SK-N-SH treated with all-trans-retinoic acid at 6 μM for 48 hours (cell line): ENCODE measurements around the gene TRAPPC2L.

Experiments
- ATAC-seq: fragments of 200-7000 bp; cut with Tn5 transposase; 3 replicates; pipeline ENCODE4 v1.9.1; 2020; ENCODE audit warnings: mild to moderate bottlenecking, moderate library complexity
- ARNTL ChIP-seq: fragments of 450-650 bp; formaldehyde crosslinking; IDR thresholded peaks from 2 replicates; pipeline ENCODE4 v1.5.0; 2020; ENCODE audit warnings: low read depth, mild to moderate bottlenecking, moderate library complexity, borderline replicate concordance
- BACH2 ChIP-seq: fragments of 250-450 bp; sonication (Bioruptor Pico); IDR thresholded peaks from 2 replicates; pipeline ENCODE4 v1.9.0; 2021; ENCODE audit warnings: mild to moderate bottlenecking, borderline replicate concordance
- CSDC2 ChIP-seq: fragments of 250-450 bp; sonication (Bioruptor Pico); IDR thresholded peaks from 2 replicates; pipeline ENCODE4 v1.5.0; 2020; ENCODE audit warnings: mild to moderate bottlenecking, moderate library complexity
- ESRRG ChIP-seq: fragments of 250-450 bp; sonication (Bioruptor Pico); IDR thresholded peaks from 2 replicates; pipeline ENCODE4 v1.6.1; 2021; ENCODE audit warnings: mild to moderate bottlenecking
- GLIS3 ChIP-seq: fragments of 250-450 bp; sonication (Bioruptor Pico); IDR thresholded peaks from 2 replicates; pipeline ENCODE4 v1.5.0; 2020; ENCODE audit warnings: mild to moderate bottlenecking, moderate library complexity
- ISL1 ChIP-seq: fragments of 250-450 bp; sonication (Bioruptor Pico); IDR thresholded peaks from 2 replicates; pipeline ENCODE4 v2.1.2; 2022; ENCODE audit warnings: mild to moderate bottlenecking, moderate library complexity
- OSR1 ChIP-seq: fragments of 250-450 bp; sonication (Bioruptor Pico); IDR thresholded peaks from 2 replicates; pipeline ENCODE4 v1.8.0; 2022; ENCODE audit warnings: moderate library complexity, mild to moderate bottlenecking, inconsistent platforms
- PPARA ChIP-seq: fragments of 250-450 bp; sonication (Bioruptor Pico); IDR thresholded peaks from 2 replicates; pipeline ENCODE4 v1.5.0; 2020; ENCODE audit warnings: mild to moderate bottlenecking, borderline replicate concordance
- RARB ChIP-seq: fragments of 250-450 bp; sonication (Bioruptor Pico); IDR thresholded peaks from 2 replicates; pipeline ENCODE4 v1.8.0; 2021; ENCODE audit warnings: mild to moderate bottlenecking, moderate library complexity
- SNAI2 ChIP-seq: fragments of 250-450 bp; sonication (Bioruptor Pico); IDR thresholded peaks from 2 replicates; pipeline ENCODE4 v1.5.0; 2020; ENCODE audit warnings: mild to moderate bottlenecking, moderate library complexity
- TCF4 ChIP-seq: fragments of 250-450 bp; sonication (Bioruptor Pico); IDR thresholded peaks from 2 replicates; pipeline ENCODE4 v1.8.0; 2021; ENCODE audit warnings: mild to moderate bottlenecking, moderate library complexity, borderline replicate concordance
- TOX ChIP-seq: fragments of 250-450 bp; sonication (Bioruptor Pico); IDR thresholded peaks from 2 replicates; pipeline ENCODE4 v1.8.0; 2021; ENCODE audit warnings: mild to moderate bottlenecking, moderate library complexity, borderline replicate concordance
- ZC3H10 ChIP-seq: fragments of 250-450 bp; sonication (Bioruptor Pico); IDR thresholded peaks from 2 replicates; pipeline ENCODE4 v1.5.1; 2021; ENCODE audit warnings: mild to moderate bottlenecking, moderate library complexity
- ZFP3 ChIP-seq: fragments of 250-450 bp; sonication (Bioruptor Pico); IDR thresholded peaks from 2 replicates; pipeline ENCODE4 v1.5.0; 2020; ENCODE audit warnings: mild to moderate bottlenecking, moderate library complexity
- ZFP30 ChIP-seq: fragments of 450-650 bp; formaldehyde crosslinking; IDR thresholded peaks from 2 replicates; pipeline ENCODE4 v1.5.0; 2022; ENCODE audit warnings: mild to moderate bottlenecking, moderate library complexity
- ZNF70 ChIP-seq: fragments of 450-650 bp; formaldehyde crosslinking; IDR thresholded peaks from 2 replicates; pipeline ENCODE4 v1.5.0; 2020; ENCODE audit warnings: mild to moderate bottlenecking, moderate library complexity
- ZNF8 ChIP-seq: fragments of 450-650 bp; formaldehyde crosslinking; IDR thresholded peaks from 2 replicates; pipeline ENCODE4 v1.5.0; 2020; ENCODE audit warnings: mild to moderate bottlenecking, moderate library complexity
- TF ChIP-seq, protein P1 (sequence below): fragments of 250-450 bp; sonication (Bioruptor Pico); IDR thresholded peaks from 2 replicates; pipeline ENCODE4 v1.5.1; 2020; ENCODE audit warnings: low read depth, mild to moderate bottlenecking, moderate library complexity
- TF ChIP-seq, protein P2 (sequence below): fragments of 250-450 bp; sonication (Bioruptor Pico); IDR thresholded peaks from 2 replicates; pipeline ENCODE4 v1.8.0; 2021; ENCODE audit warnings: low read depth, mild to moderate bottlenecking, moderate library complexity, borderline replicate concordance
- TF ChIP-seq, protein P3 (sequence below): fragments of 250-450 bp; sonication (Bioruptor Pico); IDR thresholded peaks from 2 replicates; pipeline ENCODE4 v1.5.0; 2020; ENCODE audit warnings: mild to moderate bottlenecking, moderate library complexity
- TF ChIP-seq, protein P4 (sequence below): fragments of 250-450 bp; sonication (Bioruptor Pico); IDR thresholded peaks from 2 replicates; pipeline ENCODE4 v1.8.0; 2020; ENCODE audit warnings: mild to moderate bottlenecking, moderate library complexity, borderline replicate concordance

The TRAPPC2L gene

DNA sequence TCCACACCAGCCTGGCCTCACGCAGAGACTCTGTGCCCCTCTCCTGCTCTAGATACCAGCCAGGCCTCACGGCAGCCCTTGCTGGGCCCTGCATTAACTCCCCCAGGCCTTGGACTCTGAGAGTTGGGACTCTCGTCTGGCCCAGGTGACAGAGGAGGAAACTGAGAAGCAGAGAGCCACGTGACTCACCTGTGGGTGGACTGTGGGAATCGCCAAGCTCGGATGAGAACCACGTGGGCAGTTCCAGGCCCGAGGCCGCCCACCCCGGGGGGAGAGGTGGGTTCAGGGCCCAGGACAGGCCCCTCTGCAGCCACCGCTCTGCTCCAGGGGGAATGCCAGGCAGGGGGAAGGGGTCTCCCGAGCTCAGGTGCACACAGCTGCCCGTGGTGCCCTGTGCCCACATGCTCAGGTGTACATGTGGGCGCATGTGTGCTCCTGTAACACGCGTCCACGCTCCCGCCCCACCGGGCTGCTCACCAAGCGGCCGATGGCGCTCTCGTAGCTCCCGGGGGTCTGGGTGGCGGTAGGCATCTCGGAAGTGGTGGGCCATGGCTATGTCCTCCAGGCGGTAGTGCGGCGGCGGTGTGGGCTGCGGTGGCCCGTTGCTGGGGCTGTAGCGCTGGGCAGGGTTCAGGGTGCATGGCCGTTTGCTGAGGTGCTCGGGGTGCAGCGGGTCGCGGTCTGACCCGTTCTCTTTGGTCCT is 27.8 kb downstream of the TRAPPC2L start:
- ATAC-seq, result no peak
- TF ChIP-seq ZFP30 (CRISPR knock-in tag) (no peak), GLIS3 (no peak), CSDC2 (CRISPR knock-in tag) (no peak), PPARA (CRISPR knock-in tag) (no peak), ZC3H10 (CRISPR knock-in tag) (no peak)

DNA sequence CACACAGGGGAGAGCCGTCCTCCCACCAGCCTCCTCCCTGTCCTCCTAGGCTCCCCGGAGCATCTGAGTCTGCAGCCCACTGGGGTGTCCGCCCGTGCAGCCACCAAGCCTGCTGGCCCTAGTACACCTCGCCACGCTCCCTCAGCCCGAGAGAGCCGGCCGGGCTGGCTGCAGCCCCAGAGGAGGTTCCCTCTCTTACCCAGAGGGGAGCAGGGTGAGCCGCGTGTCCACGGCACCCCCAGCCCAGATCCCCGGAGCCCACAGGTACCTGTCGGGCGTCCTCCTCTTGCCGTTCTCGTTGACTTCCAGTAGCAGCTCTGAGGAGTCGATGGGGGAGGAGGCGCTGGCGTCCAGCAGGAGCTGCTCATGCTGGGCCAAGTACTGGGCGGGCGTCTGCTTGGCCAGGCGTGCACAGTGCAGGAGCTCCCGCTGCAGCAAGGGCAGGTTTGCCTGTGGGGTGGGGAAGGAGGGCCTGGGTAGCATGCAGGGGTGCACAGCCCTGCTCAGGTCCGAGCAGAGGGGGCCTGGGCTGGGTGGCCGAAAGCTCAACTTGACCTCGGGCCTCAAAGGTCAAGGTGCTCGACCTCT is 28.9 kb downstream of the TRAPPC2L start:
- no peak for ATAC-seq
- TF ChIP-seq TOX (CRISPR knock-in tag) (no peak), ZFP3 (CRISPR knock-in tag) (no peak), TCF4 (no peak)

DNA sequence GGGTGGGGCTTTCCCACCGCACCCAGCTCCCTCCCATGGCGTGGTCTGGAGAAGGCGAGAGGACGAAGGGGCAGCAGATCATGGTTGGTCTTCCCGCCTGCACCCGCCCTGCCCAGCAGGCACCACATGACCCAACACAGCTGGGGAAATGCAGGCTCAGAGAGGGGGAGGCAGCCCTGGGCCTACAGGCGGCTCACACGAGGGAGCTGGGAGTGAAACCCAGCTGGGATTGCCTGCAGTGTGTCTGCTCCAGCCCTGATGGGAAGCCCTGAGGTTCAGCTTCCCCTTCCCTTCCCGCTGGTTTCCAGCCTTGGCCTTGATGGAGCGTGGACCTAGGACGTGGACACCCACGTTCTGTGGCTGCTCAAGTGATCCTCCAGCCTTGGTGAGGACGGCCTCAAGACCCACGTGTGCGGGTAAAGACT is 29.5 kb downstream of the TRAPPC2L start:
- TF ChIP-seq, protein P1, sequence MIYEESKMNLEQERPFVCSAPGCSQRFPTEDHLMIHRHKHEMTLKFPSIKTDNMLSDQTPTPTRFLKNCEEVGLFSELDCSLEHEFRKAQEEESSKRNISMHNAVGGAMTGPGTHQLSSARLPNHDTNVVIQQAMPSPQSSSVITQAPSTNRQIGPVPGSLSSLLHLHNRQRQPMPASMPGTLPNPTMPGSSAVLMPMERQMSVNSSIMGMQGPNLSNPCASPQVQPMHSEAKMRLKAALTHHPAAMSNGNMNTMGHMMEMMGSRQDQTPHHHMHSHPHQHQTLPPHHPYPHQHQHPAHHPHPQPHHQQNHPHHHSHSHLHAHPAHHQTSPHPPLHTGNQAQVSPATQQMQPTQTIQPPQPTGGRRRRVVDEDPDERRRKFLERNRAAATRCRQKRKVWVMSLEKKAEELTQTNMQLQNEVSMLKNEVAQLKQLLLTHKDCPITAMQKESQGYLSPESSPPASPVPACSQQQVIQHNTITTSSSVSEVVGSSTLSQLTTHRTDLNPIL, result no peak
- no peak for TF ChIP-seq ZNF8
- TF ChIP-seq, protein P2, sequence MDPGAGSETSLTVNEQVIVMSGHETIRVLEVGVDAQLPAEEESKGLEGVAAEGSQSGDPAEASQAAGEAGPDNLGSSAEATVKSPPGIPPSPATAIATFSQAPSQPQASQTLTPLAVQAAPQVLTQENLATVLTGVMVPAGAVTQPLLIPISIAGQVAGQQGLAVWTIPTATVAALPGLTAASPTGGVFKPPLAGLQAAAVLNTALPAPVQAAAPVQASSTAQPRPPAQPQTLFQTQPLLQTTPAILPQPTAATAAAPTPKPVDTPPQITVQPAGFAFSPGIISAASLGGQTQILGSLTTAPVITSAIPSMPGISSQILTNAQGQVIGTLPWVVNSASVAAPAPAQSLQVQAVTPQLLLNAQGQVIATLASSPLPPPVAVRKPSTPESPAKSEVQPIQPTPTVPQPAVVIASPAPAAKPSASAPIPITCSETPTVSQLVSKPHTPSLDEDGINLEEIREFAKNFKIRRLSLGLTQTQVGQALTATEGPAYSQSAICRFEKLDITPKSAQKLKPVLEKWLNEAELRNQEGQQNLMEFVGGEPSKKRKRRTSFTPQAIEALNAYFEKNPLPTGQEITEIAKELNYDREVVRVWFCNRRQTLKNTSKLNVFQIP (CRISPR knock-in tag), result no peak
- TF ChIP-seq ZC3H10 (CRISPR knock-in tag), result no peak
- no peak for TF ChIP-seq ISL1 (CRISPR knock-in tag)
- TF ChIP-seq, protein P3, sequence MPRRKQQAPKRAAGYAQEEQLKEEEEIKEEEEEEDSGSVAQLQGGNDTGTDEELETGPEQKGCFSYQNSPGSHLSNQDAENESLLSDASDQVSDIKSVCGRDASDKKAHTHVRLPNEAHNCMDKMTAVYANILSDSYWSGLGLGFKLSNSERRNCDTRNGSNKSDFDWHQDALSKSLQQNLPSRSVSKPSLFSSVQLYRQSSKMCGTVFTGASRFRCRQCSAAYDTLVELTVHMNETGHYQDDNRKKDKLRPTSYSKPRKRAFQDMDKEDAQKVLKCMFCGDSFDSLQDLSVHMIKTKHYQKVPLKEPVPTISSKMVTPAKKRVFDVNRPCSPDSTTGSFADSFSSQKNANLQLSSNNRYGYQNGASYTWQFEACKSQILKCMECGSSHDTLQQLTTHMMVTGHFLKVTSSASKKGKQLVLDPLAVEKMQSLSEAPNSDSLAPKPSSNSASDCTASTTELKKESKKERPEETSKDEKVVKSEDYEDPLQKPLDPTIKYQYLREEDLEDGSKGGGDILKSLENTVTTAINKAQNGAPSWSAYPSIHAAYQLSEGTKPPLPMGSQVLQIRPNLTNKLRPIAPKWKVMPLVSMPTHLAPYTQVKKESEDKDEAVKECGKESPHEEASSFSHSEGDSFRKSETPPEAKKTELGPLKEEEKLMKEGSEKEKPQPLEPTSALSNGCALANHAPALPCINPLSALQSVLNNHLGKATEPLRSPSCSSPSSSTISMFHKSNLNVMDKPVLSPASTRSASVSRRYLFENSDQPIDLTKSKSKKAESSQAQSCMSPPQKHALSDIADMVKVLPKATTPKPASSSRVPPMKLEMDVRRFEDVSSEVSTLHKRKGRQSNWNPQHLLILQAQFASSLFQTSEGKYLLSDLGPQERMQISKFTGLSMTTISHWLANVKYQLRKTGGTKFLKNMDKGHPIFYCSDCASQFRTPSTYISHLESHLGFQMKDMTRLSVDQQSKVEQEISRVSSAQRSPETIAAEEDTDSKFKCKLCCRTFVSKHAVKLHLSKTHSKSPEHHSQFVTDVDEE (CRISPR knock-in tag), result no peak
- no peak for TF ChIP-seq PPARA (CRISPR knock-in tag)
- no peak for TF ChIP-seq ARNTL (CRISPR knock-in tag)
- TF ChIP-seq GLIS3, result no peak
- TF ChIP-seq SNAI2 (CRISPR knock-in tag), result no peak
- no peak for TF ChIP-seq BACH2 (CRISPR knock-in tag)
- TF ChIP-seq, protein P4, sequence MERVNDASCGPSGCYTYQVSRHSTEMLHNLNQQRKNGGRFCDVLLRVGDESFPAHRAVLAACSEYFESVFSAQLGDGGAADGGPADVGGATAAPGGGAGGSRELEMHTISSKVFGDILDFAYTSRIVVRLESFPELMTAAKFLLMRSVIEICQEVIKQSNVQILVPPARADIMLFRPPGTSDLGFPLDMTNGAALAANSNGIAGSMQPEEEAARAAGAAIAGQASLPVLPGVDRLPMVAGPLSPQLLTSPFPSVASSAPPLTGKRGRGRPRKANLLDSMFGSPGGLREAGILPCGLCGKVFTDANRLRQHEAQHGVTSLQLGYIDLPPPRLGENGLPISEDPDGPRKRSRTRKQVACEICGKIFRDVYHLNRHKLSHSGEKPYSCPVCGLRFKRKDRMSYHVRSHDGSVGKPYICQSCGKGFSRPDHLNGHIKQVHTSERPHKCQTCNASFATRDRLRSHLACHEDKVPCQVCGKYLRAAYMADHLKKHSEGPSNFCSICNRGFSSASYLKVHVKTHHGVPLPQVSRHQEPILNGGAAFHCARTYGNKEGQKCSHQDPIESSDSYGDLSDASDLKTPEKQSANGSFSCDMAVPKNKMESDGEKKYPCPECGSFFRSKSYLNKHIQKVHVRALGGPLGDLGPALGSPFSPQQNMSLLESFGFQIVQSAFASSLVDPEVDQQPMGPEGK, result no peak
- TF ChIP-seq RARB (CRISPR knock-in tag), result no peak
- TF ChIP-seq CSDC2 (CRISPR knock-in tag), result no peak
- no peak for TF ChIP-seq ZNF70 (CRISPR knock-in tag)
- TF ChIP-seq ESRRG (CRISPR knock-in tag), result no peak
- TF ChIP-seq TOX (CRISPR knock-in tag), result no peak
- no peak for TF ChIP-seq OSR1 (CRISPR knock-in tag)
- no peak for TF ChIP-seq TCF4
- ATAC-seq, result no peak
